ENCODE results near the gene RGS7. TPM values are rescaled to one million over a fixed set of nuclear protein-coding genes. Genes with fewer than 3 reads are reported as not detected.

Gene RGS7
- total RNA-seq, 4 donors from 2014 or later, result not detected

DNA sequence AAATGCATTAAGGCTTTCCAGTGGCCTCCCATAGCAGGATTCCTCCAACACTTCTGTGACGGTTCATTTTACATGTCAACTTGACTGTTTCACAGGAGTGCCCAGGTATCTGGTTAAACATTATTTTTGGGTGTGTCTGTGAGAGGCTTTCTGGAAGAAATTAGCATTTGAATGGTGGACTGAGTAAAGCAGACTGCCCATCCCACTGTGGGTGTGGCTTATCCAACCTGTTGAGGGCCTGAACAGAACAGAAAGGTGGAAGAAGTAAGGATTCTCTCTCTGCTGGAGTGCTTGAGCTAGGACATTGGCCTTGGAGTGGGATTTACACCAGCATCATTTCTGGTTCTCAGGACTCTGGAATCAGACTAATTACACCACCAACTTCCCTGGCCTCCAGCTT lies 85.6 kb downstream of the RGS7 start:
- no peak for ATAC-seq

DNA sequence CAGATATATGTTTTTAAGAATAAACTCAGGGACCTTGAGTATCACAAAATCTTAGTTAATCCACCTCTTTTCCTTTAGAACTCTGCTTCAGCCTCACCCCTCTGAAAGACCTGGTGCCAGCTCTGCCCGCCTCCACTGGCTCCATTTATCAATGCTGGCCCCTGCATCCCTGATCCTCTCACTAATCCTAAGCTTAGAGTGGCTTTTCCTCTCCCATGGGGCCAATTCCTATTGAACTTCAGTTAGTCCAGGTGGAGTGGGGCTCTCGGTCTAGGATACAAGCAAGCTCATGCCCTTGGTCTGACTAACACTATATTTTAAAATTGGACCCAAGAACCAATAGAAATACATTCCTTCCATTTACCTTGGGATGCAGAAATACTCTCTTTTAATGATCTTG lies 87.0 kb downstream of the RGS7 start:
- no peaks in the 10 kb centered on the region for H3K36me3 ChIP-seq
- H3K9me3 ChIP-seq, result no peaks in the 10 kb centered on the region
- ATAC-seq (no peak), DNase-seq (no peak)
- TF ChIP-seq, protein P1, sequence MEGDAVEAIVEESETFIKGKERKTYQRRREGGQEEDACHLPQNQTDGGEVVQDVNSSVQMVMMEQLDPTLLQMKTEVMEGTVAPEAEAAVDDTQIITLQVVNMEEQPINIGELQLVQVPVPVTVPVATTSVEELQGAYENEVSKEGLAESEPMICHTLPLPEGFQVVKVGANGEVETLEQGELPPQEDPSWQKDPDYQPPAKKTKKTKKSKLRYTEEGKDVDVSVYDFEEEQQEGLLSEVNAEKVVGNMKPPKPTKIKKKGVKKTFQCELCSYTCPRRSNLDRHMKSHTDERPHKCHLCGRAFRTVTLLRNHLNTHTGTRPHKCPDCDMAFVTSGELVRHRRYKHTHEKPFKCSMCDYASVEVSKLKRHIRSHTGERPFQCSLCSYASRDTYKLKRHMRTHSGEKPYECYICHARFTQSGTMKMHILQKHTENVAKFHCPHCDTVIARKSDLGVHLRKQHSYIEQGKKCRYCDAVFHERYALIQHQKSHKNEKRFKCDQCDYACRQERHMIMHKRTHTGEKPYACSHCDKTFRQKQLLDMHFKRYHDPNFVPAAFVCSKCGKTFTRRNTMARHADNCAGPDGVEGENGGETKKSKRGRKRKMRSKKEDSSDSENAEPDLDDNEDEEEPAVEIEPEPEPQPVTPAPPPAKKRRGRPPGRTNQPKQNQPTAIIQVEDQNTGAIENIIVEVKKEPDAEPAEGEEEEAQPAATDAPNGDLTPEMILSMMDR (IDR thresholded peaks at IDR 0.05 in 4 of 5, conservative IDR thresholded peaks at IDR 0.05 in 1 of 5), result no peak
- TF ChIP-seq POLR2A (IDR thresholded peaks at IDR 0.05), result no peak
- H3K4me1 ChIP-seq, result no peaks in the 10 kb centered on the region
- in situ Hi-C loops (cut with MboI; ENCODE audit: low sequenced_read_pairs in 4 of 4), result no loop called here
- no peak overlapping the region for H3K4me3 ChIP-seq
- intact Hi-C loops (cut with DNase I; ENCODE audit: low total_unique reads), result no loop called here
- no peaks in the 10 kb centered on the region for H3K27me3 ChIP-seq
- H3K27ac ChIP-seq, result no peak overlapping the region

More for the DNA sequence above, 85.6 kb downstream of the RGS7 start:
- Histone ChIP-seq H3K4me1 (no peaks in the 10 kb centered on the region), H3K4me3 (no peak overlapping the region), H3K27me3 (no peaks in the 10 kb centered on the region), H3K27ac (no peak overlapping the region), H3K9me3 (no peaks in the 10 kb centered on the region), H3K36me3 (no peaks in the 10 kb centered on the region)
- in situ Hi-C loops (cut with MboI; ENCODE audit: low sequenced_read_pairs in 4 of 4) (no loop called here), intact Hi-C loops (cut with DNase I; ENCODE audit: low total_unique reads) (no loop called here)
- no peak for TF ChIP-seq POLR2A (IDR thresholded peaks at IDR 0.05)
- TF ChIP-seq, protein P1 (IDR thresholded peaks at IDR 0.05 in 4 of 5, conservative IDR thresholded peaks at IDR 0.05 in 1 of 5), result no peak
- DNase-seq, result no peak

DNA sequence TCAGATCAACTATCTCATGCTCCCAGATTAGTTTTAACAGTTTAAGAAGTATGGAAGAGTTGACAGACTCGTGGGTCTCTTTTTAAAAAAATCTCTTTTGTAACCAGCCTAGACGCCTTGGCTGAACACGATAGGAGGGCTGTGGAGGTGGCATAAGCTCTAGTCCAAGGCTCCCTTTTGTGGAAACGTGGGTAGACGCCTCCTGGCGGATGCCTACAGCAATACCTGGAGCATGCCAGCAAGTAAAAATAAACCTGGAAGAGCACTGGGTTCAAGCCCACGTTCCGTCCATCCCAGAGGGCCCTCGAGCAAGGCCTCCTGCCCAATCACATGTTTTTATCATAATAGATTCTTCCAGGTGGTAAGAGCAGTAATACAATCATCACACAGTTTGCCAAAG lies 87.9 kb downstream of the RGS7 start:
- intact Hi-C loops (cut with DNase I; ENCODE audit: low total_unique reads) (no loop called here), in situ Hi-C loops (cut with MboI; ENCODE audit: low sequenced_read_pairs in 4 of 4) (no loop called here)
- ATAC-seq (no peak), DNase-seq (no peak)
- Histone ChIP-seq H3K4me1 (no peaks in the 10 kb centered on the region), H3K9me3 (no peaks in the 10 kb centered on the region), H3K4me3 (no peak overlapping the region), H3K36me3 (no peaks in the 10 kb centered on the region), H3K27ac (no peak overlapping the region), H3K27me3 (no peaks in the 10 kb centered on the region)
- TF ChIP-seq POLR2A (IDR thresholded peaks at IDR 0.05), result no peak
- TF ChIP-seq, protein P1 (IDR thresholded peaks at IDR 0.05 in 4 of 5, conservative IDR thresholded peaks at IDR 0.05 in 1 of 5), result no peak

DNA sequence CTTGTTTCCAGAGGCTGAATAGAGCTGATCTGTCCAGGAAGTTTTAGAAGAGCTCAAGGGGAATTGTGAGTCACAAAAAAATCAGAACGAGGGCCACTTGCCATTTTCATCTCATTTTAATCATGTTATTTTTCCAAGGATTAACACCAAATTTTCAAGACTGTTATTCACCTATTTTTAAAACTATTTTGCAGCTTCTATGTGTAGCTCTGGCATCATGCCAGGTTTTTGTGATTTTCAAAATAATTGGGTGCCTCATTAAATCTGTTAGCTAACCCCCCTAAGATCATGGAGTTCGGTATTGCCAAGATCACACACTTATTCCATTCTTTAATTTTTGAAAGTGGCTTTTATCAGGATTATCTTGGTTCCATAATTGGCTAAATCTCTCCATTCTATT lies 90.9 kb downstream of the RGS7 start:
- intact Hi-C loops (cut with DNase I; ENCODE audit: low total_unique reads), result no loop called here
- no peak overlapping the region for H3K27ac ChIP-seq
- H3K9me3 ChIP-seq, result no peaks in the 10 kb centered on the region
- no peak for TF ChIP-seq POLR2A (IDR thresholded peaks at IDR 0.05)
- TF ChIP-seq, protein P1 (IDR thresholded peaks at IDR 0.05 in 4 of 5, conservative IDR thresholded peaks at IDR 0.05 in 1 of 5), result no peak
- no peak overlapping the region for H3K4me3 ChIP-seq
- ATAC-seq, result no peak
- in situ Hi-C loops (cut with MboI; ENCODE audit: low sequenced_read_pairs in 4 of 4), result no loop called here
- no peaks in the 10 kb centered on the region for H3K36me3 ChIP-seq
- no peaks in the 10 kb centered on the region for H3K4me1 ChIP-seq
- DNase-seq, result no peak
- no peaks in the 10 kb centered on the region for H3K27me3 ChIP-seq

DNA sequence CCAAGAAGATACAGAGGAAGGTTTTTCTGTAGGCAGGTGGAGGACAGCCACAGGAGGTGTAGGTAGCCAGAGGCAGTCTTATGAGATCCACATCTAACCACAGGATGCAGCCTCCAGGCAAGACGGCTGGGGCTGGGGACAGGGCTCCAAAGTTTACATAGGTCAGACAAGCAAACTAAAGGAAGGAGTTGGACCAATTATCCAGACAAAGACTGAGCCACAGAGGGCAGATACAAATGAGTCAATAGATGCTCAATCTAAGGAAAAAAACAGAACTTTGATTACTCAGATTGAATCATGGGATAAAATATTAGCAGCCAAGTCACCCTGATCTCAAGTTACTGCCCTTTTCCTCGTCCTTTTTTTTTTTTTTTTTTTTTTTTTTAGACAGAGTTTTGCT lies 91.6 kb downstream of the RGS7 start:
- ATAC-seq (no peak), DNase-seq (no peak)
- Histone ChIP-seq H3K9me3 (no peaks in the 10 kb centered on the region), H3K36me3 (no peaks in the 10 kb centered on the region), H3K27ac (no peak overlapping the region), H3K27me3 (no peaks in the 10 kb centered on the region), H3K4me1 (no peaks in the 10 kb centered on the region), H3K4me3 (no peak overlapping the region)
- intact Hi-C loops (cut with DNase I; ENCODE audit: low total_unique reads), result no loop called here
- TF ChIP-seq POLR2A (IDR thresholded peaks at IDR 0.05), result no peak
- TF ChIP-seq, protein P1 (IDR thresholded peaks at IDR 0.05 in 4 of 5, conservative IDR thresholded peaks at IDR 0.05 in 1 of 5), result no peak
- in situ Hi-C loops (cut with MboI; ENCODE audit: low sequenced_read_pairs in 4 of 4), result no loop called here
